Measurements from ENCODE around the gene NRXN2.
A peak's percentile ranks its signal among the peaks of the same experiment; 100 is the strongest.

The NRXN2 gene

GRCh38 chr11:64764040-64764611, 41.1 kb upstream of the NRXN2 start:
- H3K27ac ChIP-seq, result peak overlapping the region; percentile 85
- ChIA-PET POLR2A (ENCODE audit: low non-redundant PET) (no interaction called here), CTCF (interaction anchor here (0.5 to 0.7 kb wide), 2 partner anchors 24 to 221 kb away, joined by 5 read pairs; no protein-coding TSS in a partner anchor)
- DNase-seq (ENCODE audit: low spot score), result no peak
- no peak for TF ChIP-seq CTCF (conservative IDR thresholded peaks at IDR 0.05; ENCODE audit: low read depth)

GRCh38 chr11:64763526-64764039, 40.6 kb upstream of the NRXN2 start:
- TF ChIP-seq CTCF (conservative IDR thresholded peaks at IDR 0.05; ENCODE audit: low read depth), result no peak
- H3K27ac ChIP-seq, result peak overlapping the region; percentile 85
- ChIA-PET CTCF (interaction anchor here (0.6 to 0.7 kb wide), 2 partner anchors 221 to 251 kb away, joined by 3 to 5 read pairs; no protein-coding TSS in a partner anchor), POLR2A (ENCODE audit: low non-redundant PET) (no interaction called here)
- DNase-seq (ENCODE audit: low spot score), result no peak

GRCh38 chr11:64762674-64763525, 39.9 kb upstream of the NRXN2 start:
- peak overlapping the region; percentile 85 for H3K27ac ChIP-seq
- ChIA-PET CTCF (interaction anchor here (0.6 to 0.7 kb wide), 2 partner anchors 20 to 251 kb away, joined by 3 to 5 read pairs; no protein-coding TSS in a partner anchor), POLR2A (ENCODE audit: low non-redundant PET) (no interaction called here)
- TF ChIP-seq CTCF (conservative IDR thresholded peaks at IDR 0.05; ENCODE audit: low read depth), result no peak
- no peak for DNase-seq (ENCODE audit: low spot score)

- POLR2A ChIA-PET (ENCODE audit: low non-redundant PET), result no interaction called here
- no peak for DNase-seq (ENCODE audit: low spot score)
- no peak for TF ChIP-seq CTCF (conservative IDR thresholded peaks at IDR 0.05; ENCODE audit: low read depth)
- H3K27ac ChIP-seq, result peak overlapping the region; percentile 85
- CTCF ChIA-PET, result interaction anchor here (0.7 kb wide), 1 partner anchor 19 kb away, joined by 5 read pairs; no protein-coding TSS in a partner anchor
Observed at GRCh38 chr11:64762277-64762673, 39.3 kb upstream of the NRXN2 start.

GRCh38 chr11:64760759-64761420, 37.9 kb upstream of the NRXN2 start:
- CTCF ChIA-PET, result interaction anchor here (0.6 to 1.0 kb wide), 2 partner anchors 18 kb away, joined by 3 to 6 read pairs; no protein-coding TSS in a partner anchor

More at GRCh38 chr11:64760759-64761420, 37.9 kb upstream of the NRXN2 start:
- POLR2A ChIA-PET (ENCODE audit: low non-redundant PET), result no interaction called here
- H3K27ac ChIP-seq, result peak overlapping the region; percentile 85
- DNase-seq (ENCODE audit: low spot score), result no peak
- TF ChIP-seq CTCF (conservative IDR thresholded peaks at IDR 0.05; ENCODE audit: low read depth), result no peak

Measured in RWPE1 (cell line).